OCI-M2 (cell line): ENCODE data around the gene RIMKLB.
"Not testable (repeated sequence)": the region's sequence is repeated elsewhere in the genome, so short reads cannot be mapped to it uniquely, and the experiment has no call there.

ENCODE experiments used
- DNase-seq: peaks from one replicate; lab custom pipeline; 2025; ENCODE audit not compliant: unreplicated experiment; lab: John Stamatoyannopoulos, UW

Gene RIMKLB

GRCh38 chr12:8770499-8770898 is 72.7 kb downstream of the RIMKLB start:
- no peak for DNase-seq

DNA sequence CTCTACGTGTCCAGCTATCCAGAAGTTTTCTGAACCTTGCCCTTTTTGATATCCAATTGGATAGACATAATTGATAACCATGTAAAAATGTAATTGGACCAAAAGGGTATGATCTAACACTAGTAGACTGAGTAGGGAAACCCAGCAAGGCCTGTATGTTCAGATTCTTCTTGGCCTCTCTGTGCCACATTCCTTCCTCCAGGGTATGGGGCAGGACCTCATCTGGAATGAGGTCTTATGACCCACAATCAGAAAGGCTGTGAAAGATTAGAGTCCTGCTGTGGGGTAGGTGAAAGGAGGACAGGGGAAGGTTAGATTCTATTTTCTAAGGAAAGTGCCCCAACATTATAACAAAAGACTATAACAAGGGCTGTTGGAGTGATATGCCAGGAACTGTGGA is 73.3 kb downstream of the RIMKLB start:
- DNase-seq: no peak

DNA sequence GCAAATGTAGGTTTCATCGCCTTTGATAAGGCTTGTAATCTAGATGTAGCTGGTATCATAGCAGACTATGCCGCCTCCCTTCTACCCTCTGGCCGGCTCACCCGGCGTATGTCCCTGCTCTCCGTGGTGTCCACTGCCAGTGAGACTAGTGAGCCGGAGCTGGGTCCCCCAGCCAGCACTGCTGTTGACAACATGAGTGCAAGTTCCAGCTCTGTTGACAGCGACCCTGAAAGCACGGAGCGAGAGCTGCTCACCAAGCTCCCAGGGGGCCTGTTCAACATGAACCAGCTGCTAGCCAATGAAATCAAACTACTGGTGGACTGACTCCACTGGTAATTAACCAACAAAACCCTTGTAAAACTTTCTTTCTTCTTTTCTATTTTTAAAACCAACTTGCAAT is 75.7 kb downstream of the RIMKLB start:
- DNase-seq: no peak

DNA sequence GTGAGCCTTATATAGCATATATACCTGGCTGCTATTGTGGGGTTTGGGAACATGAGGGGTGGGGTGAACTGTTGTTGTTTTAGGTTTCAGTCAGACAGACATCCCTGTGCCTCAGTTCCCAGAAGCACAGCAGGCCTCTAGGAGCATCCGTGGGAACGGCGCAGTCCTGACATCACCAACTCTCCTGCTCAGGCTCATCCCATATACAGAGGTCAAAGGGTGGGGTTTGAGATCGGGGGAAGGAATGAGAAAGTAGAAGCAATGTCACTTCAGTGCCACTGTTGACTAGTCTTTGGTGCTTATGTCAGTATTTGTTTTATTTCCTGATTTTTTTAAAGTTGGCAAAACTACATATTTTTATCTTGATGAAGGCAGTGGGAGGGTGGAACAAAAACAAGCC is 81.5 kb downstream of the RIMKLB start:
- DNase-seq: no peak

DNA sequence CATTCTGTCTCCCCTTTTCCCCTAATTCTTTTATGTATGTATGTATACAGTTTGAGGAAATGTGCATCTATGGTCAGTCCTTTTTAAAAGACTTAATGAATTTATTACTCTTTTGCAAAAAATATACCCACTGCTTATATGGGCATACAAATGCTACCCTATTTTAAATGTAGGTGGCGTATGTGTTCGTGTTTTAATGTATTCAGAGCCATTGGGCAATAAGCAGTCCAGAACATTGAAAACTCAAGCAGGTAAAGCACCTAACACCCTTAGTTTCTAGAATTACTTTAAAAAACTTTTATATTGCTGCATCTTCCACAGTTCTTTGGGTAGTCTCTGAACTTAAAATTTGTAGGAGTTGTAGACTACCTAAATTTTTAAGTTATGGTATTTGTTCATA is 82.1 kb downstream of the RIMKLB start:
- no peak for DNase-seq

- DNase-seq: no peak
Measured at GRCh38 chr12:8780389-8780788, 82.6 kb downstream of the RIMKLB start.

DNA sequence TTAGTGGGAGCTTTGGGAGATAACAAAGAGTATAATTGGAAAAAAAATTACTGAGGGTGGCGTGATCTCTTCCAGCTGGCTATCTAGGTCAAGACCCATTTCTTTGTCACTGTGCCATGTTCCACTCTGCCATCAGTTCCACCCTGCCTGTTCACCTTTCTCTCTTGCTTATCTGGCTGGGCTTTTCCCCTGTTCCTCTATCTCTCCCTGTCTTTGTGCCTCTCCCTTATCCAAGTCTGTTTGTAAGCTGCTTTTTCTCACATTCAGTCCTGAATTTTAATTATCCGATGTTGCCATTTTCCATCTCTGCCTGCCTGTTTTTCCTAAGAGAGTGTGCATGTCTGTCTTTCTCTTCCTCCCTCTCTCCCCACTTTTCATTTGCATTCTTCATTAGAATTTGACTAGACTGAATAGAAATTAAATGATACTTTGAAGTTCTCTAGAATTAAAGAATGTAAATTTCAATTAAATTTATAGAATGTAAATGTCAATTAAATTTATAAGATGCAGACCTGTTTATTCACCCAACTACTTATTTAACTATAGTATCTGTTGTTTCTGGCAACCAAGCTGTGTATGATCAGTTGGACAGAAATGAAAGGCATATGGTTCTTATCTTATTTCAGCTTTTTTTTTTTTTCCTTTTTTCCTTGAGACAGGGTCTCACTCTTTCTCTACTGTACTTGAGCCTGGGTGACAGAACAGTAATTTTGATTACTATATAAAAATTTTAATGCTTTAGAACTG is 83.8 kb downstream of the RIMKLB start:
- no peak for DNase-seq

GRCh38 chr12:8784290-8784888 is 86.6 kb downstream of the RIMKLB start:
- DNase-seq: no peak

GRCh38 chr12:8785499-8785898 is 87.7 kb downstream of the RIMKLB start:
- DNase-seq: no peak

DNA sequence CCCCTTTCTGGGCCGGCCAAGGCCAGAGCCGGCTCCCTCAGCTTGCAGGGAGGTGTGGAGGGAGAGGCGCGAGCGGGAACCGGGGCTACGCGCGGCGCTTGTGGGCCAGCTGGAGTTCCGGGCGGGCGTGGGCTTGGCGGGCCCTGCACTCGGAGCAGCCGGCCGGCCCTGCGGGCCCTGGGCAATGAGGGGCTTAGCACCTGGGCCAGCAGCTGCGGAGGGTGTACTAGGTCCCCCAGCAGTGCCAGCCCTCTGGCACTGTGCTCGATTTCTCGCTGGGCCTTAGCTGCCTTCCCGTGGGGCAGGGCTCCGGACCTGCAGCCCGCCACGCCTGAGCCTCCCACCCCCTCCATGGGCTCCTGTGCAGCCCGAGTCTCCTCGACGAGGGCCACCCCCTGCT is 89.4 kb downstream of the RIMKLB start:
- DNase-seq: not testable (repeated sequence)

DNA sequence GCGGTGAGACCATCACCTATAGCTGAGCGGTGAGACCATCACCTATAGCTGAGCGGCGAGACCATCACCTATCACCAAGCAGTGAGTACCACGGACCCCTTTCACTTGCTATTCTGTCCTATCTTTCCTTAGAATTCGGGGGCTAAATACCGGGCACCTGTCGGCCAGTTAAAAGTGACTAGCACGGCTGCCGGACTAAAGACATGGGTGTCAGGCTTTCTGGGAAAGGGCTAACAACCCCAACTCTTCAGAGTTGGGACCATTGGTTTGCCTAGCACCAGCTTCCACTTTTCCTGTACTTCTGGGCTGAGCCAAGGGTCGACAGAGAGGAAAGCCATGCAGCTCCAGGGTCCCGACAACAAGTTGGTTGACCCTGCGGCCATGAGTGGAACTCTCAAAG is 90.9 kb downstream of the RIMKLB start:
- not testable (repeated sequence) for DNase-seq

GRCh38 chr12:8789341-8790013 is 91.7 kb downstream of the RIMKLB start:
- not testable (repeated sequence) for DNase-seq

- not testable (repeated sequence) for DNase-seq
Measured at GRCh38 chr12:8793226-8793625, 95.4 kb downstream of the RIMKLB start.

DNA sequence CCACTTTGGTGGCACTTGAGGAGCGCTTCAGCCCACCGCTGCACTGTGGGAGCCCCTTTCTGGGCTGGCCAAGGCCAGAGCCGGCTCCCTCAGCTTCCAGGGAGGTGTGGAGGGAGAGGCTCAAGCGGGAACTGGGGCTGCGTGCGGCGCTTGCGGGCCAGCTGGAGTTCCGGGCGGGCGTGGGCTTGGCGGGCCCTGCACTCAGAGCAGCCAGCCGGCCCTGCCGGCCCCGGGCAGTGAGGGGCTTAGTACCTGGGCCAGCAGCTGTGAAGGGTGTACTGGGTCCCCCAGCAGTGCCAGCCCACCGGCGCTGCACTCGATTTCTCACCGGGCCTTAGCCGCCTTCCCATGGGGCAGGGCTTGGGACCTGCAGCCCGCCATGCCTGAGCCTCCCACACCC is 96.8 kb downstream of the RIMKLB start:
- DNase-seq: not testable (repeated sequence)

GRCh38 chr12:8796831-8797626 is 99.2 kb downstream of the RIMKLB start:
- DNase-seq: no peak

DNA sequence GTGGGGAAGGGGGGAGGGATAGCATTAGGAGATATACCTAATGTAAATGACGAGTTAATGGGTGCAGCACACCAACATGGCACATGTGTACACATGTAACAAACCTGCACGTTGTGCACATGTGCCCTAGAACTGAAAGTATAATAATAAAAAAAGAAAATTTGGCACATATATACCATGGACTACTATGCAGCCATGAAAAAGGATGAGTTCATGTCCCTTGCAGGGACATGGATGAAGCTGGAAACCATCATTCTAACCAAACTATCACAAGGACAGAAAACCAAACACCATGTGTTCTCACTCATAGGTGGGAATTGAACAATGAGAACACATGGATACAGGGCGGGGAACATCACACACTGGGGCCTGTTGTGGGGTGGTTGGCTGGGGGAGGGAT is 103.4 kb downstream of the RIMKLB start:
- DNase-seq: not testable (repeated sequence)

DNA sequence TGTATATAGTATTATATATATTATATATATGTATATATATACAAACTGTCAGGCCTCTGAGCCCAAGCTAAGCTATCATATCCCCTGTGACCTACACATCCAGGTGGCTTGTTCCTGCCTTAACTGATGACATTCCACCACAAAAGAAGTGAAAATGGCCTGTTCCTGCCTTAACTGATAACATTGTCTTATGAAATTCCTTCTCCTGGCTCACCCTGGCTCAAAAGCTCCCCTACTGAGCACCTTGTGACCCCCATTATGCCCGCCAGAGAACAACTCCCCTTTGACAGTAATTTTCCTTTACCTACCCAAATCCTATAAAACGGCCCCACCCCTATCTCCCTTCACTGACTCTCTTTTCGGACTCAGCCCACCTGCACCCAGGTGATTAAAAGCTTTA is 107.0 kb downstream of the RIMKLB start:
- DNase-seq: not testable (repeated sequence)

- not testable (repeated sequence) for DNase-seq
Measured at GRCh38 chr12:8805487-8805886, 107.7 kb downstream of the RIMKLB start.

GRCh38 chr12:8807084-8807483 is 109.3 kb downstream of the RIMKLB start:
- not testable (repeated sequence) for DNase-seq

DNA sequence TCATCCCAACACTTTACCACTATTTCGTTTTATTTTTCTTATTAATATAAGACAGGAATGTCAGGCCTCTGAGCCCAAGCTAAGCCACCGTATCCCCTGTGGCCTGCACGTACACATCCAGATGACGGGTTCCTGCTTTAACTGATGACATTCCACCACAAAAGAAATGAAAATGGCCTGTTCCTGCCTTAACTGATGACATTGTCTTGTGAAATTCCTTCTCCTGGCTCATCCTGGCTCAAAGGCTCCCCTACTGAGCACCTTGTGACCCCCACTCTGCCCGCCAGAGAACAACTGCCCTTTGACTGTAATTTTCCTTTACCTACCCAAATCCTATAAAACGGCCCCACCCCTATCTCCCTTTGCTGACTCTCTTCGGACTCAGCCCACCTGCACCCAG is 112.3 kb downstream of the RIMKLB start:
- DNase-seq: not testable (repeated sequence)

GRCh38 chr12:8813572-8814357 is 116.0 kb downstream of the RIMKLB start:
- DNase-seq: no peak
